H1 (cell line): ENCODE data around the gene PPIF. TPM values are rescaled to one million over a fixed set of nuclear protein-coding genes. Genes with fewer than 3 reads are reported as not detected.

Source experiments
- CTCF ChIA-PET: fragments of 300-600 bp; sonication (Branson Sonifier 250); formaldehyde crosslinking; loops from one replicate; lab custom pipeline; 2021; ENCODE audit not compliant: partially characterized antibody; lab: Charles Lee
- POLR2A ChIA-PET: fragments of 300-600 bp; sonication (Branson Sonifier 250); formaldehyde crosslinking; loops from one replicate; lab custom pipeline; 2021; ENCODE audit warnings: inconsistent platforms; ENCODE audit not compliant: partially characterized antibody; lab: Charles Lee
- DNase-seq, 2 experiments: peaks; one replicate each; pipeline versions ENCODE4 v3.0.0 to v3.0.0-alpha.2; 2010 to 2022; ENCODE audit warnings: low spot score in 2 of 2, low read depth in 1 of 2, mixed read lengths in 1 of 2
- FAIRE-seq: peaks from 2 replicates; lab custom pipeline; 2011; peaks lifted over from hg19 to GRCh38; lab: Jason Lieb, UNC
- H2AFZ ChIP-seq: 2 replicates; pipeline ENCODE4 v1.8.1; 2012; ENCODE audit warnings: low read length, inconsistent platforms
- H2AK5ac ChIP-seq: 2 replicates; pipeline ENCODE4 v1.6.1; 2013; ENCODE audit warnings: low read depth, low read length
- H2BK120ac ChIP-seq: replicated peaks from 2 replicates; pipeline ENCODE3; 2013; ENCODE audit warnings: low read depth, low read length, inconsistent platforms
- H2BK12ac ChIP-seq: 2 replicates; pipeline ENCODE4 v1.6.1; 2013; ENCODE audit warnings: low read depth, low read length
- H2BK15ac ChIP-seq: 2 replicates; pipeline ENCODE4 v1.6.1; 2013; ENCODE audit warnings: low read length
- H2BK20ac ChIP-seq: 2 replicates; pipeline ENCODE4 v1.6.1; 2013; ENCODE audit warnings: low read length
- H2BK5ac ChIP-seq: 2 replicates; pipeline ENCODE4 v1.6.1; 2013; ENCODE audit warnings: low read depth, low read length
- H3K14ac ChIP-seq: 2 replicates; pipeline ENCODE4 v1.6.1; 2013; ENCODE audit warnings: inconsistent platforms; ENCODE audit not compliant: insufficient read length
- H3K18ac ChIP-seq: 2 replicates; pipeline ENCODE4 v1.6.1; 2013; ENCODE audit warnings: low read length; ENCODE audit errors: extremely low read depth
- H3K23ac ChIP-seq: 2 replicates; pipeline ENCODE4 v1.6.1; 2013; ENCODE audit warnings: inconsistent platforms; ENCODE audit not compliant: insufficient read length
- H3K23me2 ChIP-seq: 2 replicates; pipeline ENCODE4 v1.6.1; 2013; ENCODE audit warnings: low read depth, low read length
- H3K27ac ChIP-seq: 2 replicates; pipeline ENCODE4 v1.6.1; 2011; ENCODE audit warnings: low read depth, low read length, inconsistent platforms
- H3K27me3 ChIP-seq, 4 experiments: replicated peaks in 1 of 4; 1 replicate in 1 of 4; 2 replicates in 3 of 4; pipeline versions ENCODE4 v1.6.1 to v1.8.1; 2011 to 2013; ENCODE audit warnings: low read length in 3 of 4, mild to moderate bottlenecking in 3 of 4, inconsistent platforms in 2 of 4, mixed read lengths in 2 of 4, moderate library complexity in 1 of 4; ENCODE audit not compliant: control insufficient read depth in 3 of 4, insufficient read depth in 3 of 4; ENCODE audit errors: extremely low read depth in 1 of 4
- H3K36me3 ChIP-seq, 4 experiments: 2 replicates each; pipeline versions ENCODE4 v1.6.1 to v1.8.1; 2011 to 2013; ENCODE audit warnings: mild to moderate bottlenecking in 4 of 4, low read length in 3 of 4, moderate library complexity in 2 of 4, control low read depth in 1 of 4, inconsistent platforms in 1 of 4; ENCODE audit not compliant: insufficient read depth in 4 of 4, control insufficient read depth in 2 of 4
- H3K4ac ChIP-seq: replicated peaks from 2 replicates; pipeline ENCODE3; 2013; ENCODE audit warnings: low read length, low read depth, mixed read lengths, inconsistent platforms; ENCODE audit not compliant: insufficient read length
- H3K4me1 ChIP-seq, 4 experiments: replicated peaks in 1 of 4; 1 replicate in 1 of 4; 2 replicates in 3 of 4; pipeline versions ENCODE4 v1.6.1 to v1.8.1; 2011 to 2013; ENCODE audit warnings: low read length in 3 of 4, inconsistent platforms in 2 of 4, mixed read lengths in 1 of 4; ENCODE audit not compliant: insufficient read depth in 4 of 4, control insufficient read depth in 3 of 4
- H3K4me2 ChIP-seq, 2 experiments: 2 replicates each; pipeline versions ENCODE4 v1.6.1 to v1.8.1; 2011 to 2013; ENCODE audit warnings: low read depth in 2 of 2, low read length in 2 of 2, control low read depth in 1 of 2, inconsistent platforms in 1 of 2, mild to moderate bottlenecking in 1 of 2; ENCODE audit not compliant: insufficient read depth in 1 of 2
- H3K4me3 ChIP-seq, 4 experiments: fragments of 200-600, 300-600 bp in 1 of 4; sonication (generic), shearing (Covaris generic), sonication (Bioruptor Twin) in 1 of 4; 2 replicates each; pipeline versions ENCODE4 v1.5.1 to v1.8.1; 2011 to 2016; ENCODE audit warnings: low read length in 4 of 4, low read depth in 3 of 4, control low read depth in 2 of 4, inconsistent platforms in 2 of 4, mild to moderate bottlenecking in 2 of 4, mixed read lengths in 1 of 4, moderate library complexity in 1 of 4; ENCODE audit not compliant: insufficient read depth in 2 of 4; ENCODE audit errors: extremely low read depth in 1 of 4
- H3K56ac ChIP-seq: replicated peaks from 2 replicates; pipeline ENCODE3; 2013; ENCODE audit warnings: low read depth, mild to moderate bottlenecking, mixed read lengths, low read length, inconsistent platforms; ENCODE audit not compliant: insufficient read length
- H3K79me1 ChIP-seq: 2 replicates; pipeline ENCODE4 v1.6.1; 2013; ENCODE audit warnings: low read depth, low read length, control low read depth
- H3K79me2 ChIP-seq, 2 experiments: 2 replicates each; pipeline versions ENCODE4 v1.6.1 to v1.8.1; 2012 to 2013; ENCODE audit warnings: low read length in 2 of 2, mild to moderate bottlenecking in 2 of 2, inconsistent platforms in 1 of 2; ENCODE audit not compliant: insufficient read depth in 2 of 2, control insufficient read depth in 1 of 2
- H3K9ac ChIP-seq, 4 experiments: replicated peaks in 1 of 4; 1 replicate in 1 of 4; 2 replicates in 3 of 4; pipeline versions ENCODE4 v1.6.1 to v1.8.1; 2011 to 2013; ENCODE audit warnings: low read depth in 3 of 4, low read length in 3 of 4, control low read depth in 2 of 4, mild to moderate bottlenecking in 2 of 4, moderate library complexity in 2 of 4, inconsistent platforms in 1 of 4; ENCODE audit errors: extremely low read depth in 1 of 4
- H3K9me3 ChIP-seq, 2 experiments: 2 replicates each; pipeline versions ENCODE4 v1.6.1 to v1.8.1; 2012 to 2013; ENCODE audit warnings: mild to moderate bottlenecking in 2 of 2, moderate library complexity in 2 of 2, control low read depth in 1 of 2, inconsistent platforms in 1 of 2, low read depth in 1 of 2, low read length in 1 of 2, mixed read lengths in 1 of 2; ENCODE audit not compliant: insufficient read depth in 2 of 2
- H4K20me1 ChIP-seq, 2 experiments: replicated peaks in 1 of 2; 2 replicates each; pipeline versions ENCODE3 to v1.8.1; 2011 to 2013; ENCODE audit warnings: inconsistent platforms in 2 of 2, low read length in 2 of 2, mild to moderate bottlenecking in 1 of 2; ENCODE audit not compliant: insufficient read depth in 2 of 2, control insufficient read depth in 1 of 2
- H4K5ac ChIP-seq: 2 replicates; pipeline ENCODE4 v1.6.1; 2013; ENCODE audit warnings: low read length, low read depth, mixed read lengths, inconsistent platforms; ENCODE audit not compliant: insufficient read length
- H4K8ac ChIP-seq: 2 replicates; pipeline ENCODE4 v1.8.0; 2013; ENCODE audit warnings: mild to moderate bottlenecking, moderate library complexity, low read length, inconsistent platforms; ENCODE audit not compliant: insufficient read depth; ENCODE audit errors: extremely low read depth
- H4K91ac ChIP-seq: replicated peaks from 2 replicates; pipeline ENCODE3; 2013; ENCODE audit warnings: low read length, mixed read lengths, inconsistent platforms; ENCODE audit not compliant: insufficient read length
- ATF2 ChIP-seq: IDR thresholded peaks from 2 replicates; pipeline ENCODE4 v1.6.1; 2012; ENCODE audit warnings: low read length, inconsistent platforms
- BACH1 ChIP-seq: IDR thresholded peaks from 2 replicates; pipeline ENCODE4 v1.6.1; 2012; ENCODE audit warnings: low read length, improper control_type of control experiment
- CBX8 ChIP-seq: fragments of 300-800, 300-1000 bp; sonication (generic); IDR thresholded peaks from 2 replicates; pipeline ENCODE4 v1.7.1; 2016; ENCODE audit warnings: low read depth, low read length, borderline replicate concordance
- CTBP2 ChIP-seq: IDR thresholded peaks from 2 replicates; pipeline ENCODE4 v1.7.0; 2011; ENCODE audit warnings: borderline replicate concordance, mild to moderate bottlenecking, moderate library complexity, mixed read lengths, low read length; ENCODE audit not compliant: insufficient read depth, insufficient read length
- FOSL1 ChIP-seq: IDR thresholded peaks from 2 replicates; pipeline ENCODE4 v1.6.1; 2011; ENCODE audit warnings: mild to moderate bottlenecking, low read depth, low read length, moderate library complexity; ENCODE audit not compliant: insufficient read depth
- GTF2F1 ChIP-seq: IDR thresholded peaks from 2 replicates; pipeline ENCODE4 v1.6.1; 2012; ENCODE audit warnings: low read depth, low read length, improper control_type of control experiment, borderline replicate concordance
- JUN ChIP-seq: IDR thresholded peaks from 2 replicates; pipeline ENCODE4 v1.6.1; 2011; ENCODE audit warnings: low read depth, mild to moderate bottlenecking, improper control_type of control experiment, low read length
- KDM1A ChIP-seq: fragments of 200-600, 300-600 bp; sonication (generic); IDR thresholded peaks from 2 replicates; pipeline ENCODE4 v1.7.1; 2016; ENCODE audit warnings: mild to moderate bottlenecking, low read length, borderline replicate concordance
- POU5F1 ChIP-seq: IDR thresholded peaks from 2 replicates; pipeline ENCODE4 v1.6.1; 2011; ENCODE audit warnings: low read depth, mild to moderate bottlenecking, low read length, moderate library complexity
- SAP30 ChIP-seq: fragments of 300-600 bp; sonication (generic); IDR thresholded peaks from 2 replicates; pipeline ENCODE4 v1.7.1; 2012; ENCODE audit warnings: low read length, moderate library complexity, mild to moderate bottlenecking, inconsistent platforms; ENCODE audit not compliant: insufficient read depth, insufficient replicate concordance
- SP1 ChIP-seq: IDR thresholded peaks from 2 replicates; pipeline ENCODE4 v1.6.1; 2011; ENCODE audit warnings: low read depth, low read length
- TBP ChIP-seq: IDR thresholded peaks from 2 replicates; pipeline ENCODE4 v1.6.1; 2011; ENCODE audit warnings: low read depth, low read length, improper control_type of control experiment
- WGBS, 2 experiments: shearing (Covaris generic) in 1 of 2; methylation state at CpG; one replicate each; pipeline versions ENCODE4 v1.1.6 to v1.1.7; 2013 to 2015; ENCODE audit warnings: low lambda C conversion rate in 2 of 2, mixed read lengths in 2 of 2, inconsistent platforms in 1 of 2, low coverage in 1 of 2, missing lambda C conversion rate in 1 of 2; ENCODE audit not compliant: insufficient replicate concordance in 2 of 2, insufficient coverage in 1 of 2, insufficient read length in 1 of 2; ENCODE audit errors: extremely low coverage in 1 of 2, missing lambda C conversion rate in 1 of 2; 5-methylcytosine and 5-hydroxymethylcytosine counted together
- polyA plus RNA-seq, 7 experiments: library from polyadenylated mRNA; depleted of rRNA in 3 of 7; stranded (reverse) in 5 of 7; unstranded in 2 of 7; fragments of >200 nt in 5 of 7; fragments of 200-250 nt in 2 of 7; gene quantifications; 1 replicate in 5 of 7; 2 replicates in 1 of 7; 4 replicates in 1 of 7; pipeline versions ENCODE4 v1.2.1 to v1.2.3, GENCODE V29; 2011 to 2013; ENCODE audit warnings: missing spikeins in 2 of 7, mixed read lengths in 2 of 7
- total RNA-seq: library from RNA; stranded (reverse); fragmentation: NEBNext Ultra II Directional; extraction: Animal tissue kit (Norgen Biotek cat#: 25700); gene quantifications from 2 replicates; pipeline ENCODE4 v1.2.1, GENCODE V29; 2021

The PPIF gene
- total and polyA plus RNA-seq, 2 of the 8 experiments (the other 6 are each of a cell fraction or from before 2014, with no cell fraction given) = 70.2 to 77.6 TPM

GRCh38 chr10:79346012-79346340 lies 1.3 kb upstream of the PPIF start:
- no peak overlapping the region for H4K8ac ChIP-seq
- H3K79me1 ChIP-seq = peaks cover 13% of the 10 kb centered on the region; the same call in 1 of the 2 replicates
- no peak overlapping the region for H2AFZ ChIP-seq
- no peak overlapping the region; the same call in 1 of the 2 replicates for H2BK12ac ChIP-seq
- H2BK5ac ChIP-seq = no peak overlapping the region
- no peak overlapping the region for H3K9ac ChIP-seq
- ChIA-PET CTCF (interaction anchor here (0.8 to 6.6 kb wide), 14 partner anchors 11 to 156 kb away, joined by 3 to 50 read pairs (median 4); no protein-coding TSS in a partner anchor), POLR2A (interaction anchor here (1.2 to 1.4 kb wide), 4 partner anchors 10 to 123 kb away, joined by 3 to 6 read pairs (median 3); no protein-coding TSS in a partner anchor)
- DNase-seq (peak in 1 of 2 experiments; percentile 23), FAIRE-seq (no peak)
- no peak overlapping the region for H2AK5ac ChIP-seq
- no peak overlapping the region for H3K18ac ChIP-seq
- H3K36me3 ChIP-seq = peaks cover 8 to 18% (median 13%) of the 10 kb centered on the region in 4 experiments; a peak in 7 of 8 replicates
- H3K56ac ChIP-seq = no peak overlapping the region
- H3K9me3 ChIP-seq = no peaks in the 10 kb centered on the region
- H3K4me1 ChIP-seq = peaks cover 0 to 14% (median 6%) of the 10 kb centered on the region in 4 experiments; a peak in 6 of 7 replicates
- no peak overlapping the region for H3K4ac ChIP-seq
- peaks cover 11 to 12% of the 10 kb centered on the region in 2 experiments for H4K20me1 ChIP-seq
- H3K27me3 ChIP-seq = no peaks in the 10 kb centered on the region
- no peak overlapping the region for H3K4me3 ChIP-seq
- H4K91ac ChIP-seq = no peak overlapping the region
- H2BK15ac ChIP-seq = no peak overlapping the region
- no peak overlapping the region for H2BK120ac ChIP-seq
- no peak overlapping the region for H3K23ac ChIP-seq
- no peak overlapping the region for H3K27ac ChIP-seq
- H3K79me2 ChIP-seq = peaks cover 0 to 11% of the 10 kb centered on the region in 2 experiments; a peak in 1 of 4 replicates
- H3K23me2 ChIP-seq = peaks cover 8% of the 10 kb centered on the region; the same call in 1 of the 2 replicates
- no peak overlapping the region for H3K4me2 ChIP-seq
- H2BK20ac ChIP-seq = no peak overlapping the region
- no peak overlapping the region for H3K14ac ChIP-seq
- 97% methylated on average over 2 of the region's 2 CpGs; no CpG with 5 or more reads in 1 of the 2 experiments for WGBS, 2 experiments
- no peak overlapping the region for H4K5ac ChIP-seq
- TF ChIP-seq CTBP2 (no peak), FOSL1 (no peak), CBX8 (no peak), POU5F1 (no peak), KDM1A (no peak), BACH1 (no peak), SP1 (no peak), ATF2 (no peak), TBP (no peak), SAP30 (no peak), GTF2F1 (no peak), JUN (no peak)
